ENCODE results near the gene IMPDH2.
"Not testable (repeated sequence)": the region's sequence is repeated elsewhere in the genome, so short reads cannot be mapped to it uniquely, and the experiment has no call there.

The IMPDH2 gene

DNA sequence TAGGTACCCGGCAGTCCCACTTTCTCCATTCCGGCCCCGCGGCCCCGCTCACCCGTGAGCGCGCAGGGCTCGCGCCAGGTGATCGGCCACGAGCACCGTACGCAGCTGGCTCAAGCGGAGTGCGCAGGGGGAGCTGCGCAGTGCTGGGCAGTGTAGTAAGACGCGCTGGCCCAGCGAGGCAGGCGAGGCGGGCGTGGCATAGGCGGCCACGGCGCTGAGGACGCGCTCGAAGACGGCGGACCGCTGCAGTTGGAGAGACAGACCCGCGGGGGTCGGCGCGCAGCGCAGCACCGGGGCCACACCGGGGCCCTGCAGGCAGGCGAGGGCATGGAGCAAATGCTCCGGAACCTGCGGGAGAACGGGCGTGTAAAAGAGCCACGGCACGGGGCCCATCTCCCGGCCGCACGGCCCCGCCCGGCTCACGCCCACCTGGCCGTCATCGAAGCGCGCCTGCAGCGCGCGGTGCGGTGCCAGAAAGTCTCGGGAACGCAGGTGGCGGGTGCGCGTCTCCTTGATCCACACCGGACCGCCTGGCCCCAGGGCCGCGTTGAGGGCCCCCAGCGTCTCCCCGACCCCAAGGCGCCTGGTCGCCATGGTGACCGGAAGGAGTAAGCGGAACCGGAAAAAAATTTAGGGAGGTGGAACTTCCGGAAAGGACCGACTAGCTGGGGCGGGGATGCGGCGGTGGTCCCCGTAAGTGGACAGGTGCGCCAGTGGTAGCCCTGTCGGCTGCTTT, 11.1 kb downstream of the IMPDH2 start, which contains the start of gene DALRD3:
Gene DALRD3, minus strand, starts transcription at position 610 of the 736 bp plus-strand sequence. Its CDS starts 16 bp downstream, at position 594.
- Mint-ChIP-seq H3K4me1 (peaks cover 44% of the 10 kb centered on the region), H3K27me3 (no peaks in the 10 kb centered on the region), H3K36me3 (peaks cover 25% of the 10 kb centered on the region), H3K9me3 (no peaks in the 10 kb centered on the region), H3K4me3 (peak within 1 kb of the TSS; percentile 90), H3K27ac (peak within 1 kb of the TSS; percentile 99)
- DNase-seq, result peak; percentile 78
- CTCF ChIA-PET, result interaction anchor here (0.9 to 9.0 kb wide), 3 partner anchors 11 to 139 kb away, joined by 3 to 62 read pairs (median 6); partner anchors contain the start of gene WDR6

DNA sequence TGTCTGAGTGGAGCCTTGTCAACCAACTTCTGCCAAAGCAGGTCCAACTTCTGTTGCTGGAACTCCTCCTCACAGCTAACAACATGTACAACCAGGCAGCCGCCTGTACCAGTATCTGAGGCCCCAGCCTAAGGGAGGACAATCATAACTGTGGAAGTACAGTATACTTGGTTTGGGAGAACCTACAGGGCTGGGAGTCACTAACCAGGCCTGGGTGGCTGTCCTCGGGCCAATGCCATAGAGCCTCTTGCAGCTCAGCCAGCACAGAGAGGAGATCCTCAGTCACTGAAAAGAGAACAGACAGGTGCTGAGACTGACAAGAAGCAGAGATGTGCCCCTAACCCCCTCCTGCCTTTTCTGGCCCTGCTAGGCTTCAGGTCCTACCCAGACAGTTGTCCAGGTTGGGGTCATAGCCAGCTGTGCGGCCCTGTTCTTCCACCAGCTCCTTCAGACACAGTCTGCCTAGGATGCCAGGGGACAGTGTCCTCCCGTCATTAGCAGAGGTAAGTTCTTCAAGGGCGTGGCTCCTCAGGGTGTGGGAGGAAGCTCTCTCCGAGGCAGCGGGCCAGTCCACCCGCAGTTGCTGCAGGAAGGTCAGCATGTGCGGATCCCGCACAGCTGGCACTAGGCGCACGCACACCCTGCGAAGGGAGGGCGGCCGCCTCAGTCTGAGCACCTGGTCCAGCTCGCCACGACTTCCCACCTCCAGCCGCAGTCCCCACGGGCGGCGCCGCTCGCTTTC, 11.8 kb downstream of the IMPDH2 start:
- Mint-ChIP-seq H3K9me3 (no peaks in the 10 kb centered on the region), H3K27ac (peak overlapping the region; percentile 68), H3K4me1 (peaks cover 37% of the 10 kb centered on the region), H3K4me3 (peak overlapping the region; percentile 90), H3K36me3 (peaks cover 20% of the 10 kb centered on the region), H3K27me3 (no peaks in the 10 kb centered on the region)
- DNase-seq, result no peak
- CTCF ChIA-PET, result interaction anchor here (0.9 to 9.0 kb wide), 3 partner anchors 10 to 140 kb away, joined by 3 to 62 read pairs (median 6); partner anchors contain the start of gene WDR6

DNA sequence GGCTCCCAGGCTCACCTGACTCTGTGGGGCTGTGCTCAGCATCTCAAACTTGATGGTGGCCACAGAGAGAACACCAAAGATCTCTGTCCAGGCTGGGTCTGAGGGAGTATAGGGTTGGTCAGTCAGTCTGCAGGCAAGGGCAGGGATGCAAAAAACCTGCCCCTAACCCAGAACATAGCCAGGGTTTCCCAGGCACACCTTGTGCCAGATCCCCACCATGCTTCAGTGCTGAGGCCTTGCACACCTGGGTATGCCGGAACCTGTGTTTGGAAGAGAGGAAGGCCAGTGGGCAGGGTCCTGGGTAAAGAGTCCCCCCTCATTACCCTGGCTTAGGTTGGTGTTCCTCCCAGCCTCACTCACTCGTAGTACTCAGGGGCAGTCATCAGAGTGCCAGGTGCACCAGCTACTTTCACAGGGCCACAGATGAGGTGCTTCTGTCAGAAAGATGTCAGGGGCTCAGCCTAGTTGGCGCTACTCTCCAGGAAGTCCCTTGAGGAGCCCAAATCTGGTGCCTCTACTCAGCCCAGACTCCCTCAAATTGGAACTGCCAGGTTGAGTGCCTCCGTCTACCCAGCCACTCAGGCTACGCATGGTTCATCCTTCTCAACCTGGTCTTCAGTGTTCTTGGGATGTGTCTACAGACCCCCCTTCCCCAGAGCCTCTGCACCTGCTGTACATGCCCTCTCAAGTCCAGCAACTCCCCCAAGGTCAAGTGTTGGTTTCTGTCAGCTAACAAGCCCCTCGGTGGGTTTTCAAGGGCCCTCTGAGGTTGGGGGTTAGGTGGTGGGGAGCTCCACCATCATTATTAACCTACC, 12.6 kb downstream of the IMPDH2 start:
- CTCF ChIA-PET, result interaction anchor here (0.9 to 9.0 kb wide), 3 partner anchors 9 to 140 kb away, joined by 3 to 62 read pairs (median 6); partner anchors contain the start of gene WDR6
- H3K4me3 Mint-ChIP-seq, result peak overlapping the region; percentile 26

DNA sequence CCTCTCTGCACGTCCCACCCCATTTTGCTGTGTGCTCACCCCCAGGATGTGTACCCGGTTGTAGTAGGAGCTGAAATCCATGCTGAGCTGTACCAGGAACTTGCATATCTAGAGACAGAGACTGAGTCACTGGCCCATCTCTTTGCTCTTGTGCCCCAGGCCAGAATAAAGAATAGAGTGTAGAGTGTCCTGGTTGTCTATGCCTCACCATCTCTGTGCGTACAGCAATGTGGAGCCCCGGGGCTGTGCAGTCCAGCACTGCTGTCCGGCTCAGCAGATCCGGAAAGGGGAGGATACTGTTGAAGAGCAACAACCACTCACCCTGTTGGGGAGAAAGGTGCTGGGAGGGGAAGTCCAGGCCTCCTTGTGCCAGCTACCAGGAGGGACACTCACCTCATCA, 13.4 kb downstream of the IMPDH2 start:
- no peaks in the 10 kb centered on the region for H3K9me3 Mint-ChIP-seq
- no peaks in the 10 kb centered on the region for H3K27me3 Mint-ChIP-seq
- H3K4me1 Mint-ChIP-seq, result peaks cover 35% of the 10 kb centered on the region
- CTCF ChIA-PET, result interaction anchor here (9.0 kb wide), 1 partner anchor 9 kb away, joined by 62 read pairs; the partner anchor contains the start of gene WDR6
- no peak for DNase-seq
- no peak overlapping the region for H3K4me3 Mint-ChIP-seq
- H3K36me3 Mint-ChIP-seq, result peaks cover 24% of the 10 kb centered on the region
- peak overlapping the region; percentile 12 for H3K27ac Mint-ChIP-seq

More for the DNA sequence above, 12.6 kb downstream of the IMPDH2 start:
- DNase-seq, result no peak
- Mint-ChIP-seq H3K4me1 (peaks cover 35% of the 10 kb centered on the region), H3K36me3 (peaks cover 24% of the 10 kb centered on the region), H3K27me3 (no peaks in the 10 kb centered on the region), H3K27ac (no peak overlapping the region), H3K9me3 (no peaks in the 10 kb centered on the region)

DNA sequence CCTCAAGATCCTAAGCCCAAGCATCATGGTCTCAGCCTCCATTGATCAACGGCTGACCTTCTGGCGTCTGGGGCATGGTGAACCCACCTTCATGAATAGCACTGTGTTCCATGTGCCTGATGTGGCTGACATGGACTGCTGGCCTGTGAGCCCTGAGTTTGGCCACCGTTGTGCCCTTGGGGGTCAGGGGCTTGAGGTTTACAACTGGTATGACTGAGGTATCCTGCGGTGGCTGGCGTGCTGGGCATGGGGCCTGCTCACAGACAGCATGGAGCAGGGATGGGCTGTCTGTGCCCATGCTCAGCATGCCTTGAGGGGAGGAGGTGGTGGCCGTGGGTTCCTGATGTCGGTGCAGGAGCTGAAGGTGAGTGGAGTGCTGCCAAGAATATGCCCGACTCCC, 14.1 kb downstream of the IMPDH2 start:
- H3K36me3 Mint-ChIP-seq, result peaks cover 24% of the 10 kb centered on the region
- H3K4me1 Mint-ChIP-seq, result peaks cover 32% of the 10 kb centered on the region
- no peaks in the 10 kb centered on the region for H3K9me3 Mint-ChIP-seq
- no peaks in the 10 kb centered on the region for H3K27me3 Mint-ChIP-seq
- H3K4me3 Mint-ChIP-seq, result no peak overlapping the region
- no peak for DNase-seq
- CTCF ChIA-PET, result interaction anchor here (5.0 to 9.0 kb wide), 2 partner anchors 8 to 27 kb away, joined by 41 to 62 read pairs; partner anchors contain the start of genes P4HTM and WDR6
- H3K27ac Mint-ChIP-seq, result no peak overlapping the region

DNA sequence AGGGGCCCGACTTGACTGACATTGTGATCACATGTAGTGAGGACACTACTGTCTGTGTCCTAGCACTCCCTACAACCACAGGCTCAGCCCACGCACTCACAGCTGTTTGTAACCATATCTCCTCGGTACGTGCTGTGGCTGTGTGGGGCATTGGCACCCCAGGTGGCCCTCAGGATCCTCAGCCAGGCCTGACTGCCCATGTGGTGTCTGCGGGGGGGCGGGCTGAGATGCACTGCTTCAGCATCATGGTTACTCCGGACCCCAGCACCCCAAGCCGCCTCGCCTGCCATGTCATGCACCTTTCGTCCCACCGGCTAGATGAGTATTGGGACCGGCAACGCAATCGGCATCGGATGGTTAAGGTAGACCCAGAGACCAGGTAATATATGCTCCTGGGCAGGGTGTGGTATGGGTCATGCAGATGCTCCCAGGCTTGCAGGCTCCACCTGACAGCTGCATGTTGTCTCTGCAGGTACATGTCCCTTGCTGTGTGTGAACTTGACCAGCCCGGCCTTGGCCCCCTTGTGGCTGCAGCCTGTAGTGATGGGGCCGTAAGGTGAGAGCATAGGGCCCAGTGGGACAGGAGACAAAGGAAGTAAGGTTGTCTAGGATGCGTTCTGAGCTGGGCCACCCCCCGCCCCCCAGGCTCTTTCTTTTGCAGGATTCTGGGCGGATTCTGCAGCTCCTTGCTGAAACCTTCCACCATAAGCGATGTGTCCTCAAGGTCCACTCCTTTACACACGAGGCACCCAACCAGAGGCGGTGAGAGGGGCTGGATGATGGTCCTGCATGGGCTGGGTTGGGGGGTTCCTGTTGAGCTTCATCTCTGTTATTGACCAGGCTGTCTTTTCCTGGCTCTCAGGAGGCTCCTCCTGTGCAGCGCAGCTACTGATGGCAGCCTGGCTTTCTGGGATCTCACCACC, 15.2 kb downstream of the IMPDH2 start:
- Mint-ChIP-seq H3K4me1 (peaks cover 30% of the 10 kb centered on the region), H3K36me3 (peaks cover 27% of the 10 kb centered on the region), H3K27me3 (no peaks in the 10 kb centered on the region), H3K27ac (no peak overlapping the region), H3K4me3 (no peak overlapping the region), H3K9me3 (no peaks in the 10 kb centered on the region)
- CTCF ChIA-PET, result interaction anchor here (0.6 to 9.0 kb wide), 6 partner anchors 7 to 26 kb away, joined by 3 to 62 read pairs (median 7); partner anchors contain the start of genes NDUFAF3, P4HTM and WDR6
- DNase-seq, result peak; percentile 70

DNA sequence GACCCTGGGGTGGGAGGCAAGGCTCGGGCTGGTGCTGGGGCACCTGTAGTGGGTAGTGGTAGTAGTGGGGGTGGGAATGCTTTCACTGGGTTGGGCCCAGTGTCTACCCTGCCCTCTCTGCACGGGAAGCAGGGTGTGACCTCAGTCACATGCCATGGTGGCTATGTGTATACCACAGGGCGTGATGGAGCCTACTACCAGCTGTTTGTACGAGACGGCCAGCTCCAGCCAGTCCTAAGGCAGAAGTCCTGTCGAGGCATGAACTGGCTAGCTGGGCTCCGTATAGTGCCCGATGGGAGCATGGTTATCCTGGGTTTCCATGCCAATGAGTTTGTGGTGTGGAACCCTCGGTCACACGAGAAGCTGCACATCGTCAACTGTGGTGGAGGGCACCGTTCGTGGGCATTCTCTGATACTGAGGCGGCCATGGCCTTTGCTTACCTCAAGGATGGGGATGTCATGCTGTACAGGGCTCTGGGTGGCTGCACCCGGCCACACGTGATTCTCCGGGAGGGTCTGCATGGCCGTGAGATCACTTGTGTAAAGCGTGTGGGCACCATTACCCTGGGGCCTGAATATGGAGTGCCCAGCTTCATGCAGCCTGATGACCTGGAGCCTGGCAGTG, 16.0 kb downstream of the IMPDH2 start:
- CTCF ChIA-PET, result interaction anchor here (0.6 to 5.0 kb wide), 7 partner anchors 8 to 970 kb away, joined by 3 to 41 read pairs (median 4); partner anchors contain the start of genes NDUFAF3 and P4HTM
- Mint-ChIP-seq H3K27me3 (no peaks in the 10 kb centered on the region), H3K36me3 (peaks cover 33% of the 10 kb centered on the region), H3K4me3 (no peak overlapping the region), H3K9me3 (no peaks in the 10 kb centered on the region), H3K4me1 (peaks cover 33% of the 10 kb centered on the region), H3K27ac (no peak overlapping the region)
- DNase-seq, result no peak

DNA sequence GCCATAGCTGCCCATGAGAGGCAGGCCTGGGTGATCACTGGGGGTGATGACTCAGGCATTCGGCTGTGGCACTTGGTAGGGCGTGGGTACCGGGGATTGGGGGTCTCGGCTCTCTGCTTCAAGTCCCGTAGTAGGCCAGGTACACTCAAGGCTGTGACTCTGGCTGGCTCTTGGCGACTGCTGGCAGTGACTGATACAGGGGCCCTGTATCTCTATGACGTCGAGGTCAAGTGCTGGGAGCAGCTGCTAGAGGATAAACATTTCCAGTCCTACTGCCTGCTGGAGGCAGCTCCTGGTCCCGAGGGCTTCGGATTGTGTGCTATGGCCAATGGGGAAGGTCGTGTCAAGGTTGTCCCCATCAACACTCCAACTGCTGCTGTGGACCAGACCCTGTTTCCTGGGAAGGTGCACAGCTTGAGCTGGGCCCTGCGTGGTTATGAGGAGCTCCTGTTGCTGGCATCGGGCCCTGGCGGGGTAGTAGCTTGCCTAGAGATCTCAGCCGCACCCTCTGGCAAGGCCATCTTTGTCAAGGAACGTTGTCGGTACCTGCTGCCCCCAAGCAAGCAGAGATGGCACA, 16.7 kb downstream of the IMPDH2 start:
- Mint-ChIP-seq H3K9me3 (no peaks in the 10 kb centered on the region), H3K27ac (no peak overlapping the region), H3K4me3 (no peak overlapping the region), H3K36me3 (peaks cover 37% of the 10 kb centered on the region), H3K4me1 (peaks cover 35% of the 10 kb centered on the region), H3K27me3 (no peaks in the 10 kb centered on the region)
- CTCF ChIA-PET, result interaction anchor here (0.6 to 5.0 kb wide), 6 partner anchors 9 to 969 kb away, joined by 3 to 41 read pairs (median 5); partner anchors contain the start of genes NDUFAF3 and P4HTM
- no peak for DNase-seq

DNA sequence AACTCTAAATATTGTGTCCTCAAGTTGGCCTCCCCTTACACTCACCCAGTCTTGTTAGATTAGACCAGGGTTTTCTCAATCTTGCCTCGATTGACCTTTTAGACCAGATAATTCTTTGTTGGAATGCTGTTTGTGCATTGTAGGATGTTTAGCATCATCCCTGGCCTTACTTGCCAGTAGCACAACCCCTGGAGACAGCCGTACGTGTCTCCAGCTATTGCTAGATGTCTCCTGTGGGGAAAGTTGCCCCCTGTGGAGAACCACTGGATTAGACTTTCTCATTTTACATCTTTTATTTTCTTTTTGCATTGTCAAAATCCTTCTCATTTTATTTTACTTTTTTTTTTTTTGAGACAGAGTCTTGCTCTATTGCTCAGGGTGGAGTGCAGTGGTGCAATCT, 19.8 kb downstream of the IMPDH2 start:
- DNase-seq, result no peak
- Mint-ChIP-seq H3K27me3 (no peaks in the 10 kb centered on the region), H3K9me3 (no peaks in the 10 kb centered on the region), H3K27ac (peak overlapping the region; percentile 7), H3K4me1 (peaks cover 31% of the 10 kb centered on the region), H3K4me3 (peak overlapping the region; percentile 6), H3K36me3 (peaks cover 29% of the 10 kb centered on the region)
- CTCF ChIA-PET, result interaction anchor here (1.2 to 5.2 kb wide), 3 partner anchors 9 to 84 kb away, joined by 3 to 62 read pairs (median 46); partner anchors contain the start of genes DALRD3, NDUFAF3 and P4HTM

DNA sequence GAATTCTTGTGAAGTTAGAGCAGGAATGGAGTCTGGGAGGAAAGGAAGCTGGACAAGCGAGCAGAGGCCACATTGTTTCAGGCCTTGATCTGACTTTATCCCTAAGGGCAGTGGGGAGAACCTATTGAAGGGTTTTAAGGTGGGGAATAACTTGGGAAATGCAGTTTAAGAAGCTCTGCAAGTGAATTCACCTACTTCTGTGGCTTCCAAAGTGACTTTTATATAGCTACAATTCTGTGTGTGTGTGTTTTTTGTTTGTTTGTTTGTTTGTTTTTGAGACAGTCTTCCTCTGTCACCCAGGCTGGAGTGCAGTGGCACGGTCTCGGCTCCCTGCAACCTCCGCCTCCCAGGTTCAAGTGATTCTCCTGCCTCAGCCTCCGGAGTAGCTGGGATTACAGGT, 20.6 kb downstream of the IMPDH2 start:
- peak overlapping the region; percentile 98 for H3K4me3 Mint-ChIP-seq
- DNase-seq, H3K27me3 Mint-ChIP-seq, H3K9me3 Mint-ChIP-seq: not testable (repeated sequence)
- H3K27ac Mint-ChIP-seq, result peak overlapping the region; percentile 99
- CTCF ChIA-PET, result interaction anchor here (1.0 to 5.2 kb wide), 5 partner anchors 10 to 85 kb away, joined by 3 to 62 read pairs (median 11); partner anchors contain the start of genes DALRD3, IMPDH2, NDUFAF3 and P4HTM
- H3K4me1 Mint-ChIP-seq, result peaks cover 27% of the 10 kb centered on the region
- peaks cover 29% of the 10 kb centered on the region for H3K36me3 Mint-ChIP-seq

DNA sequence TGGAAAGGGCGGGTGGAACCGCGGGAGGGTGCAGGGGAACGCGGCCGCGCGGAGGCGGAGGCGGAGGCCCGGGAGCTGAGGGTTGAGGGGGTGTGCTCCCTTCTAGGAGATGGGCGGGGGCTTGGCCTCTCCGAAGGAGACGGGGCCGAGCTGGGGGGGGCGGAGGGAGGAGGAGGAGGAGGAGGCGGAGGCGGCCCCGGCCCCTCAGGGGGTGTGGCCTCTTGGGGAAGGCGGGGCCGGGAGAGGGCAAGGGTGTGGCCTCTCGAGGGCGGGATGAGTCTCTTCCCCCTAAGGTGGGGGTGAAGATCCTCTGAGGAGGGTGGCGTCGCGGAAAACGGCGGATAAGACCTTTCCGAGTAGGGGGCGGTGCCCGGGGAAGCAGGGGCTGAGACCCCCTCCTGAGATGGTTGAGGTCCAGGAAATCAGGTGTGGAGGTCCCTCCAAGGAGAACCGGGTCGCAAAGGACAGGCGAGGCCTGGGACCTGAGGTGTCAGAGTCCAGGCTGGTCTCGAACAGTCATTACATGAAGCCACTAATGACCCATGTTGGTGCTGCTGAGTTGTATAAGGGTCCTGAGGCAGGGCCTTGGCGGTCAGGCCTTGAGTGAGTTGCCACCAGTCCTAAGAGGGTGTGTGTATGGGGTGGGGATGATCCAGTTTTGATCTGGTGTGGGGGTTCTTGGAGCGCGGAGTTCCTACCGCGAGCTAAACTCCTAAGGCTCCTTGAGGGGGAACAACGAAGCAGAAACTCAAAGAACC, 21.2 kb downstream of the IMPDH2 start:
- no peaks in the 10 kb centered on the region for H3K9me3 Mint-ChIP-seq
- DNase-seq, result peak; percentile 92
- H3K27ac Mint-ChIP-seq, result peak overlapping the region; percentile 99
- H3K36me3 Mint-ChIP-seq, result peaks cover 29% of the 10 kb centered on the region
- H3K27me3 Mint-ChIP-seq, result no peaks in the 10 kb centered on the region
- H3K4me3 Mint-ChIP-seq, result peak overlapping the region; percentile 98
- CTCF ChIA-PET, result interaction anchor here (0.6 to 5.2 kb wide), 9 partner anchors 11 to 89 kb away, joined by 3 to 62 read pairs (median 4); partner anchors contain the start of genes DALRD3, IMPDH2, NDUFAF3 and P4HTM
- H3K4me1 Mint-ChIP-seq, result peaks cover 30% of the 10 kb centered on the region
